Stimulated activated CD4-positive, alpha-beta T cell treated with anti-CD3 and anti-CD28 coated beads, Interleukin-15, amount 100 ng/mL, for 24 hours (primary cell): ENCODE measurements around the gene MXD1.
A peak's percentile ranks its signal among the peaks of the same experiment; 100 is the strongest.
"Not testable (repeated sequence)": the region's sequence is repeated elsewhere in the genome, so short reads cannot be mapped to it uniquely, and the experiment has no call there.

Experiments
- DNase-seq: peaks from one replicate; pipeline ENCODE4 v3.0.0-alpha.2; 2020

Gene MXD1

DNA sequence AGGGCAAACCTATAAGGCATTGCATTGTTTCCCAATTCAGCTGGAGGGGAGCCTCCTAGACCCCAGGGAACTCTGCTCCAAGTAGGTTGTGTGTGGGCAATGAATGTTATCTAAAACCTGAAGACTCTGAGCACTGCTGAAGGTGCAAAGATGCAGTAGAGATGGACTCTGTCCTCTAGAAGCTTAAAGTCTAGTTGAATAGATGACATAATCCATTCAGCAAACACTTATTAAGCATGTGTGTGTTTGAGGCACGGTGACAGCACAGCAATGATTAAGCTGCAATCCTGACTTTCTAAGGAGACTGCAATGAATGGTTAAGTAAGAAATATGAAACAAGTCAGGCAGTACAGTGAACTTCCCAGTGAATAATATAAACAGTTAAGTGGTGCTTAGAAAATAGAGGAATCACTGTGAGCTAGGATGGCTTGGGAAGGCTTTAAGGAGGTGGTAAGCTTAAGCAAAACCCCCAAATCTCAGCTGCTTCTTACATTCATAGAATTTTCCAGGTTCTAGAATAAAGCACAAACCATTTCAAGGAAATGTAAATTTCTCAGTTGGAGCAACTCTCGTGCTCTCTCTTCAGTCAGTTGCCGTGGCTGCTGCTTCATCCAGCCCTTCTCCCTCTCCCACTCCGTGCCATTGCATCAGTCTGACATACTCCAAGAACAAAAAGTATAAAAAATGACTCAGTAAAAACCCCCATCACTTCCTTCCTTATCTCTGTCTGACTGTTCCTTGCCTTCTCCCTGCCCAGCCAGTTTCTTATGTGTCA lies 19.1 kb downstream of the MXD1 start:
- DNase-seq: peak; percentile 19

DNA sequence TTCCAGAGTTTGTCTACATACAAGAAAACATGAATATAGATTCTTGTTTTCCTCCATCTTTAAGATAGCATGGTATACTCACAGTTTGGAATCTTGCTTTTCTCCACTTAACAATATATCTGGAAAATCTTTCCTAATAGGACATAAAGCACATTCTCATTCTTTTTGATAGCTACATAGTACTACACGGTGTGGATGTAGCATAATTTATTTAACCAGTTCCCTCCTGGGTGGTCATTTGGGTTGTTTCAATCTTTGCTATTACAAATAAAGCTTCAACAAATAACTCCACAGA lies 19.7 kb downstream of the MXD1 start:
- DNase-seq: no peak

DNA sequence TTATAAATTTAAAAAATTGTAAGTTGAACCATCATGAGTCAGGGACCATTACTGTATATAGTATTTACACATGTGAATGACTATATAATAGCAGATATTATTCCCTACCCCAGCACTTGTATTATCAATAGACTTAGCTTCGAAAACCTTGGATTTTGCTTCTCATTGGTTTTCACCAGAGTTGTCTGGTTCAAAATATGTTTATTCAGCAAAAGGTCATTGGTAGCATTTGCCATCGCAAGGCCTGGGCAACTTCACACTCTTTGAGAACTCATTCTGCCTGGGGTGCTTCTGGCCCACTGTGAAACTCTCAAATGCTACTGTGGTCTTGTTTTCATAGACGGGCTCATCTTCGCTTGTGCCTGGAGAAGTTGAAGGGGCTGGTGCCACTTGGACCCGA lies 20.1 kb downstream of the MXD1 start:
- no peak for DNase-seq

DNA sequence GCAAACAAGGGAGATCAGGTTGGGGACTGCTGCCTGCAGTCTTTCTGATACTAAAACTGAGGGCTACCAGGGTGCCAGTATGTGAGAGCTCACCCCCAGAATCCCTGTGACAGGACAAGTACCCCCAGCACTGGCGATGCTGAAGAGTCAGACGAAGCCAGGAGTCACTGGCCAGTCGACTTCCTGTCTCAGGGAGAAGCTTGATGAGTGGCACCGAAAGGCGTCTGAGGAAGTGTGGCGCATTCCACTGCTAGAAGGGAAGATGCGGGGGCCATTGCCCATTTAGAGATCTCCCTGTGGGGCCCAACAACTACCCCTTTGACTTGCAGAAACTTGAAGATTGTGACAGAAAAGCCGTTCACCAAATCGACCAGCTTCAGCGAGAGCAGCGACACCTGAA lies 22.0 kb downstream of the MXD1 start:
- DNase-seq: no peak

DNA sequence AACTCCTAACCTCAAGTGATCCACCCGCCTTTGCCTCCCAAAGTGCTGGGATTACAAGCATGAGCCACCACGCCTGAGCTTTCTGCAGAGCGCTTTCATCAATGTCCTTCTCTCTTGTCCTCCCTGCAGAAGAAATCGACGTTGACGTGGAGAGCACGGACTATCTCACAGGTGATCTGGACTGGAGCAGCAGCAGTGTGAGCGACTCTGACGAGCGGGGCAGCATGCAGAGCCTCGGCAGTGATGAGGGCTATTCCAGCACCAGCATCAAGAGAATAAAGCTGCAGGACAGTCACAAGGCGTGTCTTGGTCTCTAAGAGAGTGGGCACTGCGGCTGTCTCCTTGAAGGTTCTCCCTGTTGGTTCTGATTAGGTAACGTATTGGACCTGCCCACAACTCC lies 23.1 kb downstream of the MXD1 start:
- DNase-seq: no peak

DNA sequence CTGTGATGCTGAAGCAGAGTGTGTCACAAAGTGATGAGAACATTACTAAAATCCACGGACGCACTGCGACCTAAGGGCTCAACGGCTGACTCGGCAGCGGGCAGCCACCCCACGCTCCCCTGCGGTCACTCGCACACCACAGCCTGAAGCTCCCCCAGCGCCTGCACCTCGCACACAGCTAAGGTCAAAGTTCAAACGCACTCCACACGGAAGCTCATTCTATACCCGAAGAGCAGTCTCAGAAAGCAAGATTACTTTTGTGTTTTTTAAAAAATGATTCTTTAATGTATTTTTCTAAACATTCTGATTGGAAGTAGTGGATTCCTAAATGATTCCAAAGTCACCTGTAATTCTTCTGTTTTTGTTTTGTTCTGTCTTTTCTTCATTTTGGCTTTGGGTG lies 24.8 kb downstream of the MXD1 start:
- DNase-seq: no peak

DNA sequence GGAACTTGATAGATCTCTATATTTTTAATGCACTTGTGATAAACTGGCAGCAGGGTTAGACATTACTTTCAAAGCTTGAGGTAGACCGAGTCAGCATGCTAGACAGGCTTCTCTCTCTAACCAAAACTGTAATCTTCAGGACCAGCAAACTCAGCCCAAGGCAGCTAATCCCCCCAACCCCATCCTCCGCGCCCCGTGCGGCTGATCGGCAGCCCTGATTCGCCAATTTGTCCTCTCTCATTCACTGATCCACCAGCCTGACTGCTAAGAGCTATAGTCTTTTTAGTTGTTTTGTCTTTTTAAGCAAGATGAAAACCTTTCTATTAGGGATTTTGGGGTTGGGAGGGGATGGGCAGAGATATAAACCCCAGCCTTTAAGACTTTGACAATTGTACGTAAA lies 25.8 kb downstream of the MXD1 start:
- no peak for DNase-seq

DNA sequence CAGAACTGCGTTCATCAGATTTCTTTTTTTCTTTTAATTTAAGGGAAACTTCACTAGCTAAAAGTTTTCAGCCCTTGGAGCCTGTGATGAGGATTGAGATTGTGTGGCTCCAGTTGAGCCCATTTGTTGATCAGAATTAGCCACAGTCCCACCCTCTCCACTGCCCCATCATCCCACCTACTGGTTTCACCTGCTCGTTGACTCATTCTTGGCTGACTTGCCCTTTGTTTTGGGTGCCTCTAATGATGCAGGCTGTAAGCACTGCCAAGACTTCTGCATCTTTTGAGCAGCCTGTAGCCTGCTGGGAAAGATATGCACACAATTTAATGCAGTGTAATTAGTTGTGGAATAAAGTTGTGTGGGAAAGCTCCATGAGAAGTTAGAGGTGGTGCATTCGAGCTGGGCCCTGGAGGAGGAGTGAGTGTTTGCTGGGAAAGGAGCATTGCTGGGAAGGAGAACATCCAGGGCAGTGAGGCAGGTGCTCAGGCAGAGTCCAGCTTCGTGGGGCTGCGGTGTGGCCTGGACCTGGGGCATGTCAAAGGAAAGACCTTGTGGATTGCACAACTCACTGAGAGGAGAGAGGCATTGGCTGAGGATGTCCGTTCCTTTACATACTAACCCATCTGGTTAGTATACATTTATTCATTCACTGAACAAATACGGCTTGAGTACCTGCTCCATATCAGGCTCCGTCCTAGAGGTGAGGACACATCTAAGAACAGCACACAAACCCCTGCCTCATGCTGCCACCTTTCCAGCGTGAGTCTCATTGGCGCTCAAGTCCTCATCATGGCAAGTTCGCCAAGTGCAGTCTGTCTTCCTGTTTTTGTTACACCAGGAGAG lies 28.3 kb downstream of the MXD1 start:
- DNase-seq: no peak

DNA sequence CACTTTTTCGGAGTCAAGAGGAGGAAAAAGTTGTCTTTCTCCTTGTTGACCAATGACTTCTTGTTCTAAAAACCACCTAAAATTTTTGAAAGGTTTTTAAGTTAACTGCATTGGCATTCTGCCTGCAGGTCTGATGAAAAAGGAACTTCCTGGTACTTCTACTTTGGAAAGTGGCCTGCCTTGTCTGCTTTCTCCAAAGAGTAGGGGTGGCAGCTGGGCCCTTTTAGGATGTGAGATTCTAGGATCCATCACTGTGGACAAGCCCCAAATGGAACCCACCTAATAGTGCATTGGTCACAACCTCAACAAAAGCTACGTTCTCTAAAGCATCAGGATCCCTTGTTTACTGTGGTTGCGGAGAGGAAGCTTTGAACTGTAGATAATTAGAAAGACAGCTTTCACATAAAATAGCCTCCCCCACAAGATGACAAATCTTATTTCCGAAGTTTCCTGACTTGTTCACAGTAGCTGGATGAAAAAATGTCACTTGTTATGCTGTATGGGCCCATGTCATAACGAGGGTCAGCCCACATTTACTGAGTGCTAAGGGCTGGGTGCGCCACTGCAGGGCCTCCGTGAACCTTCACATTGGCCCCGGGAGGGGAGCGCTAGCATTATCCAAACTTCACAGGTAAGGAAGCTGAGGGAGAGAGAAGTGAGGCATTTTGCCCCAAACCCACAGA lies 29.1 kb downstream of the MXD1 start:
- no peak for DNase-seq

DNA sequence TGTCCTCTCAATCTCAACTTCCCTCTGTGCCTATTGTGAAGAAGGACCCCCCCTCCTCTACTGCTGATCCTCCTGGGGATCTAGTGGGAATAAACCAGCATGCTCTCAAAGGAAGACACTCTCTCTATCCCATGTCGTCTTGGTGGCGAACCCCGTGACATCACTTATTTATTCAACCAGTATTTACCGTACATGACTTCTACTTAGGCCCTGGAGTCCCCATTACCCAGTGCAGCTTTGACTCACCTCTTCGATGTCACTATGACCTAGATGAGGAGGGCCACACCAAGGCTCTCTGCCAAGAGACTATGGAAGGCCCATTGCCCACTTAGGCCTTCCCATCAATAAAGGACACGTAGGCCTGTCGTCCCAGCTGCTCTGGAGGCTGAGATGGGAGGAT lies 29.8 kb downstream of the MXD1 start:
- no peak for DNase-seq

DNA sequence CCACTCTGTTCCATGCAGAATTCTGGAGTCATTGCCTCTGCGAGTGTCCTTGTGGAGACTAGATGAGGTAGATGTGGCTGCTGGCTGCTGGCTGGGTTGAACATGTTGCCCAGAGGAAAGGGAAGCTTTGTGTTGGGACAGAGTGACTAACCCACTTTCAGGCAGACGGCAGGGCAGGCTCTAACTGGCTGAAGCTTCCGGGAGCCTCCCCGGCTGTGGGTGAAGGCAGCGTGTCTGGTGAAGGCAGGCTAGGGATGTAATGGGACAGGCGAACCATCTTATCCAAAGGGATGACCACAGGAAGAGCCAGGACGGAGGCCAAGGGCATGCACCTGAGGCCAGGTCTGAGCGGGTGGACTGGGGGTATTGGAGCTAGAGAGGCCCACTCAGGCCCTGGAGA lies 30.5 kb downstream of the MXD1 start:
- no peak for DNase-seq

DNA sequence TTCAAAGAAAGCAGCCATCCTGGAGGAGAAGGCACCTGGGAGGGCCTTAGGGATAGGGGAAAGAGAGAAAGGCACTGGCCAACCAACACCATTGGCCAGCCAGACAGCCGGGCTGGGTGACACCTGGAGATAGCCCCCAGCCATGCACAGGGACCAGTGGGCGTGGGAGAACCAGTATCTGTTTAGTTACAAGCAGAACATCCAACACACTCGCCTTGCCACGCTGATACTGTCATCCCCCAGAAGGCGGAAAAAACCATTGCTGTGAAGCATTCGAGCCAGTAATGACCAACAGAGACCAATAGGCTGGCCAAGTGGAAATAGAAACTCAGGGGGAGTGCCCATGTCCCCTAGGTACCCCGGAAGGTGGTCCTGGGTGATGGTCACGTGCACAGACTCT lies 31.0 kb downstream of the MXD1 start:
- DNase-seq: no peak

DNA sequence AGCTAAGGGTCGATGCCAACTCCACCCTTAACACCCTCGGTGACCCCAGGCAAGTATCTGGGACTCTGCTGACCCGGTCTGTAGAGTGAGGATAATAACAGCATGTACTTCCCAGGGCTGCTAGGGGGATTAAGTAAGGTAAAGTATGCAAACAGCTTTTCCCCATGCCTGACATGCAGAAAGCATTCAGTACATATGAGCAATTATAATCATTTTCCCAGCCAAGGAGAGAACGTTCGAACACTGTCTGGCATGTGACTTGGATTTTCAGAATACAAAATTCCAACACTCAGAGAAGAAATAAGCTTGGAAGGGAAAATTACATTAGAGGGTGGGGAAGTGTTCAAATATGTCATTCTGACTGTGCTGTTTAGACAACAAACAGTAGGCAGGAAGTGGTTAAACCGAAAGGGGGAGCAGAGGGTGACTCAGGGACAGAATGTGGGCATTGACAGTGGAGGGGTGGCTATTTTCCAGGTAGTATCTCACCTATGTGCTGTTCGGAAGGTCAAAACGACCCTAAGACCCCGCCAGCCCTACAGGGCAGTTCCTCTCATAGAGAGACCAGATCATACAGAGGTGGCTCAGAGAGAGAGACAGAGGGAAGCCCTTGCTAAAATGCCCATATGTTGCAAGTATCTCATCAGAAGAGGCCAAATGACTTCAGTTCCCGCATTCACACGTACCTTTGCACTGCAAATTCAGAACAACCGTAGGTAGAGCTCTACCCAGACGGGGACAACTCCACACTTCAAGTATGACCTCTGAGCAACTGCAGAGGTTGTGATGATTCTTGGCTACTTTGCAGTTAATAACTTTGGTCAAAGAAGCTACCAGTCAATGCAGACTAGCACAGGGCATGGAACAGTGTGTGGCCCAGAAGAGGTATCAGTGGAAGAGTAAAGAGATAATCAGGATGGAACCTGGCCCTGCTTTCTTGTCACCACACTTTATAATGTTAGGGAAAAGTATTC lies 31.7 kb downstream of the MXD1 start:
- DNase-seq: peak; percentile 47

DNA sequence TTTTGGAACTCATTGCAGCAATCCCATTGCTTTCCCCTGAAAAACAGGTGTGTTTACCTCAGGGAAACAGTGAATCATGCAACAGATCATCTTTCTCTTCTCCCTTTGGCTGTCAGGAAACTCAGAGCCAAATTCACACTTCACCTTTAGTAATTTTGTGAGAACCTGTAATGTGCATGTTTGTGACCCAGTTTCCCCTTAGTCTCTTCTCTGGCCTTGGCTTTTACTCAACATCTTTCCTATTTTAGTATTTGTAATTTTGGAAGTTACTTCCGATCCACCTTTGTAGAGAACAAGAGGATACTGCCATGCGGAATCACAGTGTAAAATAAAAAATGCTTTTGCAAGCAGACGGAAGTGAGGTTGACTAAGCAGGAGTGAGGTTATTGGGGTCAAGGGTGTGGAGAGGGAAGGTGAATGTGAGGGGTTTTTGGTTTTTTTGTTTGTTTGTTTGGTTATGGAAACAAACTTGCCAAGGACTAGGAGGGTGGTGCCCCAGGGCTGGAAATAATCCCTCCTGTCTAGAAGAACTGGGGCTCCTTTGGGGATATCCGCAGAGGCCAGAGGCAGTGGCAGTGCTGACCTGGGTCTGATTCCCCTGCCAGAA lies 32.5 kb downstream of the MXD1 start:
- DNase-seq: no peak

DNA sequence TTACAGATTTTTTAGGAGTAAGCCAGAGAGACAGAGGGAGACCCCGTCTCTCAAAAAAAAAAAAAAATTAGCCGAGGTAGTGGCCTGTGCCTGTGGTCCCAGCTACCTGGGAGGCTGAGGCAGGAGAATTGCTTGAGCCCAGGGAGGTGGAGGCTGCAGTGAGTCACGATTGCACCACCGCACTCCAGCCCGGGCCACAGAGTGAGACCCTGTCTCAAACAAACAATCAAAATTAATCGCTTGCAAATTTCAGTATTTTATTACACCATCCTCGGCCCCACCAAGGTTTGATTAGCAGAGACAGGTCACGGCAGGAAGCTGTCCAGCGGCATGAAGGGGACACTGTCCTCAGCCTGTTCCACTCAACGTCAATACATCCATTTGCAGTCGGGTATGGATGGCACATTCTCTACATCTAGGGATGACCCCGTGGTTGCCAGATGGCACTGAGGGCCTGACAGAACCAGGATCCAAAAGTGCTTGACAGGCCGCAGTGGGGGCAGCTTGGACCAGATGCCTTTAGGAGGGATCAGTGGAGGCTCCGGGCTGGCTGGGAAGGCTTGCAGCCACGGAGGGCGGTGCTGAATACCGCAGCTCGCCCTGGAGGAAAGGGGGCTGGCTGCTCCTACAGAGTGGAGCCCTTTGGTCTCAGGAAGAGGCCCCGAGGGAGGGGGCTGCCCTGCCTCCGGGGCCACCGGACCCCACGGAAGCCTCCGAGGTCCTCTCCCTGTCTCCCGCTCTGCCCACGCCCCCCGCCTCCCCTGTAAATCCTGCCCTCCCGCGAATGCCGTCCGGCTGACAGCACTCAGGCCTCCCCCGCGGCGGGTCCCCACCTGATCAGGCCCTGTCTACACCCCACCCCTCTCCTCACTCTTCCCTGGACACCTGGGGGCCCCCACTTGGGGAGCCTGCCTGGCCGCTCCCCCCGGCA lies 33.4 kb downstream of the MXD1 start:
- no peak for DNase-seq

DNA sequence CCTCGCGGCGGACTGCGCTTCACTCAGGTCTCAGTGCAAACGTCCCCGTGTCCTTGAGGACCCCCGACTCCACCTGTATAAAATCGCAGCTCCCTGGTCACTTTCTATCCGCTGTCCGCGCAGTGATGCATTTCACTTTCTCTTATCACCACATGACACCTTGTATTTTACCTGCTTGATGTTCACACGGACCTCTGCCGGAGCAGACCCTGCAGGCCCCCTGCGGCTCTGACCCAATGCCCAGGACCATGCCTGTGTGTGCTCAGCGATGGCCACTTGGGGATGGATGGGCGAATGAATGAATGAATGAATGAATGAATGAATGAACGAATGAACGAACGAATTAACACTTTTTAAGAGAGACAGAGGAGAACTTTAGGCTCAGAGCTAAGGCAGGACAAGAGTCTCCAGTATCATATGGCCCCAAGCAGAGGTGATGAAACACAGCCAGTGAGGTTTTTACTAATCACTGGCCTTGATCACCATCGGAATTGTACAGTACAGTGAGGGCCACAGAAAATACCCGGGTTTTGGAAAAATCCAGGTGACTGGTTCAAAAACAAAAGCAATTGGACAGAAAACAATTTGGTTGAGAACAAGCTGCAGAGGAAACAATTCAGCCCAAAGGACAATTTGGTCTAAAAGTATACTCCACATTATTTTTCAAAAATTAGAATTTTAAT lies 34.2 kb downstream of the MXD1 start:
- DNase-seq: no peak

DNA sequence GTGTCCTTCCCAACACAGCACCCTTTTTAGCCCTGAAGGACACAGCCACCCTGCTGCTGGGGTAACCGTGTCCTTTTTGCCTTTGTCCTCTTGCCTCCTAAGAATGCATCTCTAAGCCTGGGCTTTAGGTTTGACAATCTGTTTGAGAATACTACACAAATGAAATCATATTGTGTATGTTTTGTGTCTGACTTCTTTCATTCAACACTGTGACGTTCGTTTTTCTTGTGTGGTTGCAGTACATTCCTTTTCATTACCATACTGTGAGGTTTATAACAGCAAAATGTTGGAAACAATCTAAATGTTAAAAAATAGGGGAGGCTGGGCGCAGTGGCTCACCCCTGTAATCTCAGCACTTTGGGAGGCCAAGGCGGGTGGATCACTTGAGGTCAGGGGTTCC lies 35.3 kb downstream of the MXD1 start:
- DNase-seq: no peak

DNA sequence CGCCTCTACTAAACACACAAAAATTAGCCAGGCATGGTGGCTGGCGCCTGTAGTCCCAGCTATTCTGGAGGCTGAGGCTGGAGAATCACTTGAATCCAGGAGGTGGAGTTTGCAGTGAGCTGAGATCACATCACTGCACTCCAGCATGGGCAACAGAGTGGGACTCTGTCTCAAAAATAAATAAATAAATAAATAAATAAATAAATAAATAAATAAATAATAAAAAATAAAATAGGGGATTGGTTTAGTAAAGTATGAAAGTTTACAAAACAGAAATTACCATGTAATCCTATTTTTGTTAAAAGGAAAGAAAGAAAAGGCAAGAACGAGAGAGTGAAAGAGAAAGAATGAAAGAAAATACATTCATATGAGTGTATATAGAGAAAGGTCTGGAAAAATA lies 35.8 kb downstream of the MXD1 start:
- not testable (repeated sequence) for DNase-seq

DNA sequence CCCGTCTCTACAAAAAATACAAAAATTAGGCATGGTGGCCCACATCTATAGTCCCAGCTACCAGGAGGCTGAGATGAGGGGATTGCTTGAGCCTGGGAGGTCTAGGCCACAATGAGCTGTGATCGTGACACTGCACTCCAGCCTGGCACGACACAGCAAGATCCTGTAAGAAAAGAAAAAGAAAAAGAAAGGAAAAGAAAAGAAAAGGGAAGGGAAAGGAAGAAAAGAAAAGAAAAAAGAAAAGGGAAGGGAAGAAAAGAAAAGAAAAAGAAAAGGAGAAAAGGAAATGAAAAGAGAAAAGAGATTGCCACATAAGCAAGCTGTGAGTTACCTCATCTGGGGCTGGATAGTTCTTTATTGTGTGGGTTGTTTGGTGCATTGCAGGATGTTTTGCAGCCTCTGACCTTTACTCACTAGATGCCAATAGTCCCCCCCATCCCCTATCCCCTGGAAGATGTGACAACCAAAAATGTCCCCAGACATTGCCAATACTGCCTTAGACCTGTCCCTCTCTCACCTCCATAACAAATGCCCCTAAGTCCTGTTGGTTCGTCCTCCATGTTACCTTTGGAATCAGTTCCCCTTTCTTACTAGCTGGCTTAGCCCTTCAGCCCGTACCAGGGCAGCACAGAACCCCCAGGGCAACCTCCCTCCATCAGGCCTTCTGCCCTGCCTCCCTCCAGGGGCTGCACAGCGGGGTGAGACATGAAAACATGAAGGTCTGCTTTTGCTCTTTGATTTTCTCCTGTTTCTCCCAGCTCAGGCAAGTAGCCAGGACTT lies 37.6 kb downstream of the MXD1 start:
- no peak for DNase-seq

DNA sequence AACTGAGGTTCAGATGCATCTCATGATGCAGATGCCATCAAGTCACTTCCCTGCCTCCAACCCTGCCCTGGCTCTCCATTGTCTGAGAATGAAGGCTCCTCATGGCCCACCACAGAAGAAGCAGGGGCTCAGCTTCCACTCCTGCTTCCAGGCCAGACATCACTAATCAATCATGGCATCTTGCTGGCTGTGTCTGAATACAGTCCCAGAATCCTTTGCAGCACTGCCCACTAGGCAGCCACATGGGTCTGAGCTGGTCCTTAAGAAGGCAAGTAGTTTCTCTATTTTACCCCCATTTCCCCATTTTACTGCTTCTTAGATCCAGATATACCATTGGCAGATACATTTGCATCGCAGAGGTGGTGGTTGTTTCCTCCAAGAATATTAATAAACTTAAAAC lies 39.2 kb downstream of the MXD1 start:
- no peak for DNase-seq
